Rectal smooth muscle tissue (tissue), 1 donor: ENCODE measurements around the gene GPR155.
"Not testable (repeated sequence)": the region's sequence is repeated elsewhere in the genome, so short reads cannot be mapped to it uniquely, and the experiment has no call there.

ENCODE experiments used
- H3K27ac ChIP-seq: one replicate; pipeline ENCODE4 v1.7.0; 2013; ENCODE audit warnings: low read depth, low read length, inconsistent platforms
- H3K27me3 ChIP-seq: one replicate; pipeline ENCODE4 v1.7.0; 2013; ENCODE audit warnings: low read length; ENCODE audit not compliant: control insufficient read depth, insufficient read depth
- H3K36me3 ChIP-seq: one replicate; pipeline ENCODE4 v1.7.0; 2013; ENCODE audit warnings: low read length; ENCODE audit not compliant: control insufficient read depth, insufficient read depth
- H3K4me1 ChIP-seq: one replicate; pipeline ENCODE4 v1.7.0; 2013; ENCODE audit warnings: low read length; ENCODE audit not compliant: control insufficient read depth, insufficient read depth
- H3K4me3 ChIP-seq: one replicate; pipeline ENCODE4 v1.7.0; 2013; ENCODE audit warnings: low read length
- H3K9ac ChIP-seq: one replicate; pipeline ENCODE4 v1.7.0; 2013; ENCODE audit warnings: low read length

The GPR155 gene

DNA sequence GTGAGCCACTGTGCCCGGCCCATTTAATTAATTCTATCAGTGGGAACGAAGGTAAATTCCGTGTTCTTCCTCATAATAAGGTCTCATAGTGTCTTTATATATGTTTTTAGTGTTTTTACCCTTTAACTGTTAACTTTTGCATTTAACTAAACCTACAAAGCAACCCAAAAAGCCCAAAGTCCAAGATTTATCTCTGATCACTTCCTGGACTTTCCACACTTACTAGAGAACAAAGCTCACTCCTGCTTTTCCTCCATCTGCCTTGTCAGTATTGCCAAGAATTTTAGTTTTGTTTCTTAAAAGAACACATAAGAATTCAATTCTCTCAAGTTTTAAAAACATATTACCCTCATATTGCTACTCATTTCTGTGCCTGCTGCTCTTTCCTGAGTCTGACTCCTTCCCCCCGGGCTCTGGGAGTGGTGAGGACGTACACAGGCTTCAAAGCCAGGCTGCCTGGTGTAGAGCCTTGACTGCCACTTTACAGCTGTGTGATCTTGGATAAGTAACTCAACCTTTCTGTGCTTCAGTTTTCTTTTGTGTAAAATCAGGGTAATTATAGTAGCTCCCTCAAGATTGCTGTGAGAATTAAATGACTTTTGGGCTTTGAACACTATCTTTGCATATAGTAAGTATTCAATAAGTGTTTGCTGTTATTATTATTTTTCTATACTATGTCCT, 24.9 kb upstream of the GPR155 start:
- H3K4me1 ChIP-seq = no peaks in the 10 kb centered on the region
- H3K4me3 ChIP-seq = no peak overlapping the region
- no peaks in the 10 kb centered on the region for H3K36me3 ChIP-seq
- no peak overlapping the region for H3K27ac ChIP-seq
- H3K9ac ChIP-seq = no peak overlapping the region
- H3K27me3 ChIP-seq = no peaks in the 10 kb centered on the region

GRCh38 chr2:174510583-174511189, 23.9 kb upstream of the GPR155 start:
- no peak overlapping the region for H3K27ac ChIP-seq
- H3K36me3 ChIP-seq = no peaks in the 10 kb centered on the region
- H3K27me3 ChIP-seq = no peaks in the 10 kb centered on the region
- H3K9ac ChIP-seq = no peak overlapping the region
- no peaks in the 10 kb centered on the region for H3K4me1 ChIP-seq
- no peak overlapping the region for H3K4me3 ChIP-seq

GRCh38 chr2:174503161-174503809, 16.5 kb upstream of the GPR155 start:
- Histone ChIP-seq H3K27ac (no peak overlapping the region), H3K4me1 (no peaks in the 10 kb centered on the region), H3K36me3 (no peaks in the 10 kb centered on the region), H3K9ac (no peak overlapping the region), H3K4me3 (no peak overlapping the region), H3K27me3 (no peaks in the 10 kb centered on the region)

GRCh38 chr2:174499371-174499770, 12.5 kb upstream of the GPR155 start:
- Histone ChIP-seq H3K27ac (no peak overlapping the region), H3K4me1 (no peaks in the 10 kb centered on the region), H3K27me3 (no peaks in the 10 kb centered on the region), H3K9ac (no peak overlapping the region), H3K4me3 (no peak overlapping the region), H3K36me3 (no peaks in the 10 kb centered on the region)

DNA sequence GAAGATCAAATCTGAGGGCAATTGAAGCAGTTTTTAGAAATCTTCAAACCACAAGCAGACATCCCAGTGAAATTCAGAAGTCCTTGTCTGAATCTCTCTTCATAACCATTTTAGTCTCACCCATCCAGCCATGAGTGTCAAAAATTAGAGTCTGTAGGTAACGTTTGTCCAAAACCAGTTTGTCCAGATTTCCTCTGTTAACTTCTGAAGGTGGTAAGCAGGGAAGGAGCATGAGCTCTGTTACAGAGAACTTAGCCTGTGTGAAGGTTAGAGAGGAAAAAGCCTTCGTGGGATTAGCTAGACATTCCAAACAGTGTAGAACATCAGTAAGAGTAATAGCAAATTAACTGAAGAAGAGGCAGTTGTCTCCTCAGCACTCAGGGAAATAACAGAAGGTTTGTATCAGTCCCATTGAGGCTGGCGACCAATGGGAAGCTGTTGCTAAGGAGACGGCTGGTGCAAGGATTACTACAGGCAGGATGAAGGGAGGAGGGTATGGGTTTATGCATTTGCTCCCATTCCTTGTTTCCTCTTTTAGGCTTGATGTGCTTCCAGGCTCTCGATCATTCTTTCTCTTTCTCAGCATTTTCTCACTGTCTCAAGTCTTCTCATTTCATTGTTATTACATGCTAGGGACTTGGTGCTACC, 8.7 kb upstream of the GPR155 start:
- Histone ChIP-seq H3K9ac (no peak overlapping the region), H3K27ac (no peak overlapping the region), H3K4me3 (no peak overlapping the region), H3K36me3 (no peaks in the 10 kb centered on the region), H3K4me1 (no peaks in the 10 kb centered on the region), H3K27me3 (no peaks in the 10 kb centered on the region)

GRCh38 chr2:174493549-174494331, 6.9 kb upstream of the GPR155 start:
- Histone ChIP-seq H3K4me1 (no peaks in the 10 kb centered on the region), H3K27me3 (no peaks in the 10 kb centered on the region), H3K36me3 (no peaks in the 10 kb centered on the region), H3K4me3 (no peak overlapping the region), H3K27ac (no peak overlapping the region), H3K9ac (no peak overlapping the region)

GRCh38 chr2:174492963-174493431, 6.2 kb upstream of the GPR155 start:
- H3K9ac ChIP-seq = no peak overlapping the region
- no peaks in the 10 kb centered on the region for H3K36me3 ChIP-seq
- no peak overlapping the region for H3K27ac ChIP-seq
- no peaks in the 10 kb centered on the region for H3K27me3 ChIP-seq
- no peaks in the 10 kb centered on the region for H3K4me1 ChIP-seq
- no peak overlapping the region for H3K4me3 ChIP-seq

- no peaks in the 10 kb centered on the region for H3K27me3 ChIP-seq
- H3K4me3 ChIP-seq = no peak overlapping the region
- no peak overlapping the region for H3K27ac ChIP-seq
- H3K36me3 ChIP-seq = no peaks in the 10 kb centered on the region
- no peak overlapping the region for H3K9ac ChIP-seq
- H3K4me1 ChIP-seq = no peaks in the 10 kb centered on the region
Measured at GRCh38 chr2:174491947-174492346, 5.1 kb upstream of the GPR155 start.

DNA sequence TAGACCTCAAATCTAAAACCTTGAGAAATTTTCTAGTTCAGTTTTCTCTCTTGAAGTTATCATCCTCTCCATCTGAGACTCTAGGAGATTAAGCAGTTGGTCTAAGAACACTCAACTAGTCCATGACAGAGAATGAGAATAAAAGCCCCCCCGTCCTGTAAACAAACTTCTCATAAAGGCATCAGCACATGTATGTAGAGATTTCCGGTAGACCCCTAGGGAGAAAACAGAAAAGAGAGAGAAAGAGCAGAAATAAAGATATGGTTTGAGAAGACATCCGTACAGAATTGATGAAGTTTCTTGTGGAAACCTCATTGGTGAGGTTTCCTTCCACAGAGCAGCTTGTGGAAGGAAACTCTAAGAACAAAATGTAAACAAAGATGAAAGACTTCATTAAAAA, 3.2 kb upstream of the GPR155 start:
- no peaks in the 10 kb centered on the region for H3K27me3 ChIP-seq
- H3K4me3 ChIP-seq = no peak overlapping the region
- H3K4me1 ChIP-seq = no peaks in the 10 kb centered on the region
- H3K36me3 ChIP-seq = no peaks in the 10 kb centered on the region
- H3K9ac ChIP-seq = no peak overlapping the region
- no peak overlapping the region for H3K27ac ChIP-seq

- H3K36me3 ChIP-seq, H3K4me3 ChIP-seq, H3K4me1 ChIP-seq, H3K27me3 ChIP-seq, H3K27ac ChIP-seq, H3K9ac ChIP-seq: not testable (repeated sequence)
Measured at GRCh38 chr2:174489520-174489919, 2.7 kb upstream of the GPR155 start.

DNA sequence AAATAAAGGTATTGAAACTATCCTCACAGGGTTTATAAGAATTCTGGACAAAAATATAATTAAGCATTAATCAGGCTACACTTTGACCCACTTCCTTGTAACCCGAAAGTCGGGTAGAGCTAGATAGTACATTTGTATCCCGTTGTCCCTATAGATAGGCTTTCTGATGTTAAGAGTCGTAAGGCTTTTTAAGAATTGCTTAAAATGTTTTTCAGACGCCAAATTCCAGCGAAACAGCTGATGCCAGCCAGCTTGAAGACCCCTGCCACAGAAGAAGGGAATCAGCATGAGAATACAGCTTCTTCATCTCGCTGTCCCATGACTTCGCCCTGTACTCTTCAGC, 962 bp upstream of the GPR155 start:
- Histone ChIP-seq H3K36me3 (no peaks in the 10 kb centered on the region), H3K27me3 (no peaks in the 10 kb centered on the region), H3K4me1 (no peaks in the 10 kb centered on the region), H3K9ac (no peak overlapping the region), H3K27ac (peak overlapping the region; percentile 96), H3K4me3 (peak overlapping the region; percentile 89)
